ENCODE measurements around the gene ATP9B.

ATP9B gene

DNA sequence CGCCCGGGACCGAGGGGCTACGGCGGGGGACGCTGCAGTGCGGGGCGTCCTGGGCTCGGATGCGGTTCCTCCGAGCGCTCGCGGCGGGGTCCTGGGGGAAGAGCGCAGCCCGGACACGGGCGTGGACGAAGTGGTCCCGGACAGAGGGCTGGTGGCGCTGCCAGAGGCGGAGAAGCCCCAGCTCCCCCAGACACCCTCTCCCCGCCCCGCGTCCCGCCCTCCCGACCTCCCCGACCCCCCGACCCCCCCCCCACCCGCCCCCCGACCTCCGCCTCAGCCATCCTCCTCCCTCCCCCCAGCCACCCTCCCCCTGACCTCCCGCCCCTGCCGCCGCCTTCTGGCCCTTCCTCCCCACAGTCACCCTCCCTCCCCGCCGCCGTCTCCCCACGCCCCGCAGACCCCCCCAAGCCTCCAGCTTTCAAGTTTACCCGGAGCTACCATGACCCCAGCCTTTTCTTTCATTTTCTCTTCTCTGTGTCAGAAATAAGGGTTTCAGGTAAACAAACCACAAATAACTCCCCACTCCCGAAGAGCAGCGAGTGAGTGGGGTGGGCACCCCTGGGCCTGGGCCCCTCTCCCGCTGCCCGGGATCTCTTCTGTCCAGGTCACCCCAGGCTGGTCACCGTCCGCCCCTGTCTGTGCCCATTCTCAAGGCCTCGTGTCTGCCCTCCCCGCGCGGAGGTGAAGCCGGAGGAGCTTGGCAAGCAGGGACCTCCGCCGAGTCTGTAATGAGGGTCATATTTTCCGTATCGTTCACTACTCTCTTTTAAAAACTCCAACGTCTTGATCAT lies 331.6 kb downstream of the ATP9B start:
- DNase-seq, result no peak

DNA sequence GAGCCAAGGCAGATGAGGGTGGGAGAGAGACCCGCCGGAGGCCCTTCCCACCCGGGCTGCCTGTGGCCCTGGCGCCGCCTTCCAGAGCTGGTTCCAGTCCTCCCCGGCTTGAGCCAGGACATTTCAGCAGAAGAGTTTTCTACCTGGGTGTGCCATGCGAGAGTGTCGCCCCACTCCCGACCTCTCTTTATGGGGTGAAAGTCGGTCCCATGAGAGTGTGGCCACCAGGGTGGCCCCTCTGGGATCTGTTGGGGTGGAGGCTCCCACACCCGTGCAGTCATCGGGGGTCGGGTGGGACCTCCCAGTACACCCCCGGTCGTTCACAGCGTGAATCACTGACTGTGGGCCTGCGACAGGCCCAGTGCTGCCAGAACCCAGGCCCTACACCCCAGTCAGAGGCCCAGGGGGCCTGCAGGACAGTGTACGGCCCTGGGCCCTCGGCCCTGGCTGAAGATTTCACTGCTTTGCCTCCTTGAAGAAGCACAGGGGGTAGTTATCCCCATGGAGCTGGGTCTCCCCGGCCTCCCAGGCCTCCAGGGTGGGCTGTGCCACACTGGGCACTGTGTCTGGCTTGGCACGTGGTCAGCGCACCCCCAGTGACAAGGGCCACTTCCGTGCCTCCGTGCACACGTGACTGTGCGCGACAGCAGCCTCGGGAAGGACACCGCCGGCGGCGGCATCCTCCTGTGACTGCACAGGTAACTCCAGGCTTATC lies 332.5 kb downstream of the ATP9B start:
- no peak for DNase-seq

DNA sequence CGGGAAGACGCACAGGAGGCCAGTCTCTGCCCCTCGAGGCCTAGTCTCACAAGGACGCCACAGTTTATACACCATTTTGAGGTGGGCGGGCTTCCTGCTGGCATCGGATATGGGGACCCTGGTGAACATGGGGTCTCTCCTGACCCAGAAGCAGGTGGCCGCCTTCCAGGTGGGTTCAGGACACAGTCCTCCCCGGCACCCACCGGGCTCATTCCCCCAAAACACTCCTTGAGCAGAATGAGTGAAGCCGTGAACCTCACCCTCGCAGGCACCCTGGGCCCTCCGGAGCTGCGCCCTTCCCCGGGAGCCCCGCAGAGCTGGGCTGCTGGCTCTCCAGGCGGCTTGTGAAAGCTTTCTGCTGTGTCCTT lies 333.0 kb downstream of the ATP9B start:
- no peak for DNase-seq

DNA sequence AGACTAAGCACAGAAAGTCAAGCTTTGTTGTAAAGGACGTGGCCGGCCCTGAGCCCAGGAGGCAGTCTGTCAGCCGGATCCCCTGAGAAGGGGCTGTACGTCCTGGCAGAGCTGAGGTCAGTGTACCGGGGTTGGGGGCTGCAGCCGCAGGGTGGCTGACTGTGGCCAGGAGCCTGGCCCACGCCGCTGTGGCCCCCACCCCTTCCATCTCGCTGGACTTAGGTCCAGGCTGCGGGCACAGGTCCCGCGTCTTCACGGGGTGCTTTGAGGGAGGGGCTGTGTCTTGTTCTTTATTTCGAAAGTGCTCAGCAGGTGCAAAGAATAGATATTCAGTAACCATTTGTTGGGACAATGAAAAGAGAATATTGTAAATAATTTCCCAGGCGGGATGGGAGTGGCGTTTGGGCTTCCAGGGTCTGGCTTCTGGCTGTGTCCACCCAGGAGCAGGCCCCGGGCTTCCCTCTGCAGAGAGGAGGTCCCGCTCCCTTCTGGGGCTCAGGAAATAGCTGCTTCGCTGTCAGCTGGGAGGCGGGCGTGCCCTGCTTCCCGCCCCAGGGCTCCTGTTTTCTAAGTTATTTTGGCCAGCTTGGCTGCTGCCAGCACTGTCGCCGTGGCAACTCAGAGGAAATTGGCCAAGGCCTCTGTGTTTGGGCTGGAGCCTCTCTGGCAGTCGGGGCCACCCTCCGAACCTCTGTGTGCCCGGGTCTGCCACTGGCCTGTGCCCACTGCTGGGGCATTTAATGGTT lies 334.0 kb downstream of the ATP9B start:
- DNase-seq, result no peak

DNA sequence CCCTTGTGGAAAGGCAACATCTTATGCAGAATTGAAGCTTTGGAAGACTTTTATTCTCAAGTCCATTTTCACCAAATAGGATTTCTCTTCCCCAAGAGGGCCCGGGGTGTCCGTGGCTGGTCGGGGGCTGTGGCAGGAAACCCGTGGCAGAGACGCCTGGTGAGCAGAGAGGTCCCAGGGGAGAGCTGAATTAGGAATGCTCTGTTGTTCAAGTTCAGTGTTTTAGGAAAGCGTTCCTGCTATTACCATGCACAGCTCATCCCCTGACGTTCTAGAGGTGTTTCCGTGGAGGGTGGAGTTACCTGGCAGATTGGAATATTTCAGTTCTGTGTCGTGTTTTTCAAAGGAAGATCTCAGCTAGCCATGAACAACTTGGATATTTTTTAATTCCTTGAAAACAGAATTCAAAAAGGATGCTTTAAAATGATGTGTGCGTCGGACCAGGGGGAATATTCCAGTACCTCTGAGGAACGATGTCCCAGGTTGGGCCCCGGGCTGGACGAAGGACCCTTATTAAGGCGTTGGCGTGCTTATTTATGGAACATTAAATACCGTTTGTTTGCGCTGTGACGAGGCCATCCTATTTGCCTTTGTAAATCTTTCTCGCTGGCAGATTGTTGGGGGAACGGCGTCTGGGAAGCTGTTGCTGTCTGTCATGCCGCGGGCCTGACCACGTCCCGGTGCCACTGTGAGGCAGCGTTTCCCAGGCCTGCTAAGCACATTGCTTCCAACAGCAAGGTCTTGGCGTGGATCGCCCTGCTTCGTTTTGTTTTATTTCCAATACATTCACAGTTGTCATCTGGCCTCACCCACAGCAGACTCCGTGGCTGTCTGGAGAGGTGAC lies 334.8 kb downstream of the ATP9B start:
- DNase-seq, result no peak

DNA sequence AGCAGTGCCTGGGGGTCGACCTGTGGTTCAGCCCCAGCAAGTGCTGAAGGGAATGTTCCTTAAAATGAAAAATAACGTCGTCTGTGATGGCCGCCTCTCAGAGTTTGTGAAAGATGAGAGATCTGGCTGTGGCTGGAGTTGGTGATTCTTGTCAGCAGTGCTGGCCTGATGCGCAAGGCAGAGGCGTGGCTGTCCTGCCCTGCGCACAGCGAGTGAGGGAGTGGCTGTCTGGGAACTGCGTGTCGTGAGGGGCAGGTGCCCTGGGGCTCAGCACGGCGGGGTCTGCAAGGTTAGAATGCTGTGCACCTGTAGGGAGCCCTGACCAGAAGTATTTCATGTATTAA lies 335.3 kb downstream of the ATP9B start:
- no peak for DNase-seq

DNA sequence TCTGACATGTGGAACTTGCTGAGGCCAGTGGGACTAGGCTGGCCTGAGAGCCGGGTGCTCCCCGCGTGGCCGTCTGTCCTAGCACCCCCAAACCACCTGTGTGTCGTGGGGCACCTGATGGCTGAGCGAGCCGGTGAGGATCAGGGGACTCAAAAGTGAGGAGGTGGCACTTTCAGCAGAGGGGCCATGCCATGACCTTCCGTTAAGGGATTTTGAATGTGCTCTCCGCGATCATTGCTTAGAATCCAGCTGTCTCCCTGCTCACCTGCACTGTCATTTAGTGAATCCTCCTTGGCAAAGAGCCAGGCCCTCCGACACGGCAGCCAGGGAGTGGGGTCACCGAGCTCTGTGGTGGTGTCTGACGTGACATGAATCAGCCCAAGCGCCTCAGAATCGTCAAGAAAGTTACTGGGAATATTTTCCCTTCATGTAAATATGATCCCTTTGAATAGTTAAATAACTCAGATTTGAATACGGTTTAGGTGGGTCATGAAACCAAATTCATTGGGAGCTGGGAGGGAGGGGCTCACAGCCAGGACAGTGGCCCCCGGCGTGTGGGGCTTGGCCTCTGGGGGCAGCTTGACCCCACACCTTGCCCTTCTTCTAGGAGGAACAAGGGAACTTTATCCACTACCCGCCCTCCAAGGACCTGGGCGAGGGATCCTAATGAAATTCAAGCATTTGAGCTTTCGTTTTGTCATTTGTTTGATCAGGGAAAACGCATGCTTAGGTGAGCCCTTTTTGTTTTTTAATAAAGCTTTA lies 336.0 kb downstream of the ATP9B start:
- no peak for DNase-seq

DNA sequence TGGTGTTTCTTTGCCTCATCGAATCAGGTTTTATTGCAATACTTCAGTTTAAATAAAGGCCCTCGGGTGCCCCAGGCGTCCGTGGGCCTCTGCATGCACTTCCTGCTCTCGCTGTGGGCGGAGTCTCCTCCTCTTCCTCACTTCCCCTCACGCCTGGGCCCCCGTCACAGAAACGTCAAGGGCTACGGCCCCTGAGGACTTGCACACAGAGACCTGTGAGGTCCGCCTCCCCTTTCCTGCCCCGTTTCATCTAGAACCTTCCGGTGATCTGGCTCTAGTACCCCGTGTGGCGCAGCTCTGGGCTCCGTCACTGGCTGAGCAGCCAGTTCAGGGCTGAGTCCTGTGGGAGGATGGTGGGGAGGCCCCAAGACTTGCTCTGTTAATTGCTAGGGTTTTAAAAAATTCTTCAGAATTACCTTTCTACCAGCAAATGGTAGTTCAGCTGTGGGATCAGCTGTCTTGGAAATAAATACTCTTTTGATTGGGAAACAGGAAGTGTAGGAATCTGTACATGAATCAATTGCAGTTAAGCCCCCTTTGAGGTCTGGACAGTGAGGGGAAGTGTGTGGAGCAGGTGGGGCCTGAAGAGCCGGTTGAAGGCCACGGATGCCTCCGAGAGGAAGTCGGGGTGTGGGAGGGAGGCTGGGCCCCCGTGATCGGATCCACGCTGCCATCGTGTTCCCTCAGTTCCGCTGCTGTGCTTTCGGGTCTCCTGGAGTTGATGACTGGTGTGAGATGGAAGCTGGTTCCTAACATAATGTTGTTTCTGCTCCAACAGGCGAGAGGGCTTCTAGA lies 336.8 kb downstream of the ATP9B start:
- DNase-seq, result no peak

DNA sequence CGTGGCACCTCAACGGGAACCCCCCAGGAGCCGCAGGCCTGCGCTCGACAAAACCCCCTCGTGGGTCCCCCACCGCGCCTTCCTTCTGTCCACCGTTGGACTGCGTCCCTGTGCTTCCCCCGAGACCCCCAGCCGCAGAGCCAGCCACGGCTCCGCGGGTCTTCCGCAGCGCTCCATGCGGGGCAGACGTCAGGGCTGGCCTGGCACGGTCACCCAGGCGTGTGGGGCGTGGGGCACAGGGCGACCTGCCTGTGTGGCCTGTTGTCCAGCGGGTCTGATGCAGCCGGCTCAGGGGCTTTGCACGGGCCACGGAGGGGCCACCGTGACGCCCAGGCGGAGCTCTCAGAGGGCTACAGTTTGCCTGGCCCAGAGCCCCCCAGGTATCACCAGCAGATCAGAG lies 337.5 kb downstream of the ATP9B start:
- no peak for DNase-seq

DNA sequence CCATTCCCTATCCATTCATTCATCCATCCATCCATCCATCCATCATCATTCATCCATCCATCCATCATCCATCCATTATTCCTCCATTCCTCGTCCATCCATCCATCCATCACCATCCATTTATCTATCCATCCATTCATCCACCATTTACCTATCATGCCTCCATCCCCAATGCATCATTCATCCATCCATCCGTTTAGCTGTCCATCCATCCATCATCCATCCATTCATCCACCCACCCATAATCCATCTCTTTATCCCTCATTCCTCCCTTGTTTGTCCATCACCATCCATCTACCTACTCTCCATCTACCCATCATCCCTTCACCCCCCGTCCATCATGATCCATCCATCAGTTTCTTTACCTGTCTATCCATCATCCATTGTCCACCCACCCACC lies 340.1 kb downstream of the ATP9B start:
- DNase-seq, result no peak

DNA sequence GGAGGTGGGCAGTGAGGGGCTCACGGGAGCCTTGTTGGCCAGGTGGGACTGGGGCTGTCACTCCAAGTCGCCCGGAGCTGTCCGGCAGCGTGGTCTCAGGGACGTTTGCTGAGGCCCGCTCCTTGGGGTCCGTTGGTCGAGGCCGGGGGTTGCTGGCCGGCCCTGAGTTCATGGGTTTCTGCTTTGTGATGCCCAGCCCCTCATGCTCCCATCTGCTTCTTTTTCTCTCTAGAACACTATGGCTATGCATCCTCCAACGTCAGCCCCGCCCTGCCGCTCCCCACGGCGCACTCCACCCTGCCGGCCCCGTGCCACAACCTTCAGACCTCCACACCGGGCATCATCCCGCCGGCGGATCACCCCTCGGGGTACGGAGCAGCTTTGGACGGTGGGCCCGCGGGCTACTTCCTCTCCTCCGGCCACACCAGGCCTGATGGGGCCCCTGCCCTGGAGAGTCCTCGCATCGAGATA lies 341.0 kb downstream of the ATP9B start:
- DNase-seq, result no peak

DNA sequence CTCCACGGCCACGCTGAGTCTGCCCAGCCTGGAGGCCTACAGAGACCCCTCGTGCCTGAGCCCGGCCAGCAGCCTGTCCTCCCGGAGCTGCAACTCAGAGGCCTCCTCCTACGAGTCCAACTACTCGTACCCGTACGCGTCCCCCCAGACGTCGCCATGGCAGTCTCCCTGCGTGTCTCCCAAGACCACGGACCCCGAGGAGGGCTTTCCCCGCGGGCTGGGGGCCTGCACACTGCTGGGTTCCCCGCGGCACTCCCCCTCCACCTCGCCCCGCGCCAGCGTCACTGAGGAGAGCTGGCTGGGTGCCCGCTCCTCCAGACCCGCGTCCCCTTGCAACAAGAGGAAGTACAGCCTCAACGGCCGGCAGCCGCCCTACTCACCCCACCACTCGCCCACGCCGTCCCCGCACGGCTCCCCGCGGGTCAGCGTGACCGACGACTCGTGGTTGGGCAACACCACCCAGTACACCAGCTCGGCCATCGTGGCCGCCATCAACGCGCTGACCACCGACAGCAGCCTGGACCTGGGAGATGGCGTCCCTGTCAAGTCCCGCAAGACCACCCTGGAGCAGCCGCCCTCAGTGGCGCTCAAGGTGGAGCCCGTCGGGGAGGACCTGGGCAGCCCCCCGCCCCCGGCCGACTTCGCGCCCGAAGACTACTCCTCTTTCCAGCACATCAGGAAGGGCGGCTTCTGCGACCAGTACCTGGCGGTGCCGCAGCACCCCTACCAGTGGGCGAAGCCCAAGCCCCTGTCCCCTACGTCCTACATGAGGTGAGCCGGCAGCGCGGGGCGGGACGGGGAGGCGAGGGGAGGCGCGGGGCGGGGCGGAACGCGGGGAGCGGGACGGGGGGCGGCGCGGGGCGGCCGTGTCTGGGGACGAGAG lies 341.8 kb downstream of the ATP9B start:
- no peak for DNase-seq

DNA sequence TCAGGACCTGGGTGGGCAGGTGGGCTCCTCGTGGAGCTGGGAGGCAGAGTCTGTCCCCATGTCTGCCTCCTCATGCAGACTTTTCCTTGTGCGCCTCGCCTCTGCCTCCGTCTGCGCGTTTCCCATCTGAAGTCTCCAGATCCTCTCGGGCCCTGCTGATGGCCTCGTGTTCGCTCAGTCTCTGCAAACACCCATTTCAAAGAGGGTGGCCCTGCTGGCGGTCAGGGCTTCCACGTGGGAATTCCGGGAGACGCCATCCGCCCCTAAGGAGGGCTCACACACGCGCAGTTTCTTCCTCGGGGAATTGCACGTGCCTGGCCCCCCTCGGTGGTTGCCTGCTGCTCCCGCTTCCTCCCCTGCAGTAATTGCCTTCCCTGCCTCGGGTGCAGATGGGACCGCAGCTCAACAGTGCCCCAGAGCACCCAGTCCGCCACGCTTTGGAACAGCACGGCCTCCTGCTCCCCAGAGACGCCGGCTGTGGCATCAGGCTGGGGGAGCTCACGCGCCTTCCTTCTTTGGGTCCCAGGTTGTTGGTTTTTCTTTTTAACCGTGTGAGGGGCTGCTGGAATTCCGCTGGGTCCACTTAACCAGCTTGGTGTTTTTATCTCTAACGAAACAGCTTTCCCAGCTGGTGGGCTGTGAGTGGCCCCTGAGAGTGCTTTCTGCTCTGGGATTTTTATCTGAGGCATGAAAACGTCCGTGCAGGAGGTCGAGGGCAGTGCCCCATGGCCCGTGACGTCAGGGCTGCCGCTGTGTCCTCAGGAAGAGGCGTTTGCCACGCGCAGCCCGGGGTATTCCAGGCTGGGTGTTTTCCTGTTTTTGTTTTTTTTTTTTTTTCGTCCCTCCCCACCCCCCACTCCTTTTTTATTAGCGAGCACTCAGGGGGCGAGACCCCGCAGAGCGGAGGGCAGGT lies 342.7 kb downstream of the ATP9B start:
- no peak for DNase-seq

DNA sequence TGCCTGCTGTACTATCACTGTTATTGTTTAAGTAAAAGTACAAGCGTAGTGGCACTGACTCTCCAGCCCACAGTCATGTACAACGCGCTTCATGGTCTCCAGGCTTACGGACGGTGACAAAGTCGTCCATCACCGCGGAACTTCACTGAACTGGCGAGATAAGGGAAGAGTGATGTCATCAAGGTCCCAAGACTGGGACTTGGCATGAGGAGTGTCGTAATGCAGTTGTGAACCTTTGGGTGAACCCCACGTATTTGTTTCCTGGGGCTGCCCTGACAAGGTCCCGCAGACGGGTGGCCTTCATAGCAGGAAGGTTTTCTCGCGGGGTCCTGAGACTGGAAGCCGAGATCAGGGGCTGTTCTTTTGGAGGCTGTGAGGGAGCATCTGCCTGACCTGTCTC lies 343.8 kb downstream of the ATP9B start:
- no peak for DNase-seq

DNA sequence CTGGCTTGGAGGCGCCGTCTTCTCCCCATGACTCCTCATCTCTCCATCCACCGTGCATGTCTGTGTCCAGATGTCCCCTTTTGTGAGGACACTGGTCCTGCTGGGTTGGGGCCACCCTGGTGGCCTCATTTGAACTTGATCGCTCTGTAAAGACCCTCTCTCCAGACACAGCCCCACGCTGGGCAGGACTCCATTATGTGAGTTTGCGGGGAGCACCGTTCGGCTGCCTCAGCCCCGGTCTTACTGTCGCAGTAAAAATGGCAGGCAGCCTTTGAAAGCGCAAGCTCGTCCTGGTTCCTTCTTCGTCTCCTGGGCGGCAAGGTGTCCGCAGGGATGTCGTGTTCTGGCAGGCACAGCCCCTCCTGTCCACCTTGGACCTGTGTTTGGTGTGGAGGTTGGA lies 344.2 kb downstream of the ATP9B start:
- DNase-seq, result no peak

DNA sequence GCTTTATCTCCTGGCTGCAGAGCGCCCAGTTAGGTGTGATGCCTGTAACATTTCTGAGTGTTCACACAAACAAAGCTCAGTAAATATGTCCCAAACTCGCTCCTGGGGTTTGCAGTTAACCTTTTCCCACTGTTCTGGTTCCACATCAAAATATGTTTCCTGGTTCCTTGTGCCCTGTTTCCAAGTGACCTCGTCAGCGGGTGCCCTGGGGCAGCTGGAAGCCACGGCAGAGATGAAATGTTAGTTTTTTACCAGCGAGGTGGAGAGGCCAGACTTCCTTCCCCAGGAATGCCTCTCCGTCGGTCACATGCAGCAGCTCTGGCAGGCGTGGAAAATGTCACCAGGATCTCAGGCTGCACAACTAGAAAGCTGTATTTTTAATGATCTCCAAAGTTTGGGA lies 344.7 kb downstream of the ATP9B start:
- no peak for DNase-seq

DNA sequence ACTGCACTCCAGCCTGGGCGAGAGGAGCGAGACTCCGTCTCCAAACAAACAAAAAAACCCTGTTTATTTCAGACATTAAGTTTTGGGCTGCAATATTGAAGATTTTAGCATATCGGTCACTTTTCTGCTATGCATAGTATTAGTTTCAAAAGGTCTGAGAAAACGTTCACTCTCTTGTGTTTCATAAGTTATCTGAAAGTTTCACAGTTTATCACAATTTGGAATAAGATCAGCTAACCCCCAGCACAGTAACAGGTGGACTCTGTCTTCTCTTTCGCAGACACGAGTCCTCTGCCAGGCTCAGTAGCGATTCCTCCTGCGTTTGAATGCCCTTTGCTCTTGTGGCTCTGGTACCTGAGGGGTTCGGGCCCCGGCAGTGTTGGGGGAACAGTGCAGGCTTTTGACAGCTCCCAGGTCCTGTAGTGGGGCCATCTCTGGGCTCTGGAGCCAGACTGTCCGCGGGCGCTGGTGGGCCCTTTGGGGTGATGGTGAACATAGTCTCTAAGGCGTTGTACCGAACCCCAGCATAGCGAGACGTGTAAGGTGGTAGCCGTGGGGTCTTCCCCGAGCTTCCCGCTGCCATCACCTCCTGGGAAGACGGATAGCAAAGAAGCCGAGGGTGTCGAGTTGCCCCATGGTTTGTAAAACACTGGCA lies 347.0 kb downstream of the ATP9B start:
- no peak for DNase-seq

DNA sequence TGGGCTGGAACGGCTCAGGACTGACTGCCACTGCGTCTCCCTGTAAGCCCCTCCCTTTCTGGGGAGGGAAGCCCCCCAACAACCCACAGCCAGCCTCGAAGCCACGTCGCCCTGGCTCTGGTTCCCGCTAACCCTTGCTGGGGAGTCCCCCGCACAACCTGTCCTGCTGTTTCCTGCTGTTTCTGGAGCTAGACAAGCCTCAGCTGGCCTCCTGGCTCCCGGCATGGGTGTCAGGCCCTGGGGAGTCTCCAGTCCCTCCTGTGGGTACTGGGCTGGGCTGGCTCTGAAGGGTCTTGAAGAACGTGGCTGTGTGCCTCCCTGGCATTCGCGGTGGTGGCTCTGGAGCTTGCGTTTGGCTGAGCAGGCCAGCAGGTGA lies 347.5 kb downstream of the ATP9B start:
- DNase-seq, result no peak

DNA sequence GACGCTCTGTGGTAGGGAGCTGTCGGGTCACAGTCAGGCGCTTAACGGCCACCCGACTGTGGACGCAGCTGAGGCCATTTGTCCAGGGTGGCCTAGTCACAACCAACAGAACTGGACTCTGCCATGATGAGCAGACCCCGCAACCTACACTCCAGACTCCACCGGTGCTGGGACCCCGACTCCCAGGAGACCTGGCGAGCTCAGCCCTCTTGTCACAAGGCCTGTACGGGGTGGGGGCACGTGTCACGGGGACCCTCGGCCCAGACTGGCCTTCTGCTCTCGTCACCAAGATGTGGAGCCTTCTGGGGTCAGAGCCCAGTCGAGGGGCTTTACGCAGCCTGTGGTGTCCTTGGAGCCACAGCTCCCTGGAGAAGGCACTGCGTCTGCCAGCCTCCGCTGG lies 349.0 kb downstream of the ATP9B start:
- DNase-seq, result no peak

All from cortex of kidney (tissue), 1 donor.